Activated naive CD4-positive, alpha-beta T cell (primary cell): ENCODE data around the gene TSPAN2.

Experiments
- DNase-seq, 4 experiments: peaks; one replicate each; lab custom pipeline; 2025; lab: John Stamatoyannopoulos, UW

TSPAN2 gene

DNA sequence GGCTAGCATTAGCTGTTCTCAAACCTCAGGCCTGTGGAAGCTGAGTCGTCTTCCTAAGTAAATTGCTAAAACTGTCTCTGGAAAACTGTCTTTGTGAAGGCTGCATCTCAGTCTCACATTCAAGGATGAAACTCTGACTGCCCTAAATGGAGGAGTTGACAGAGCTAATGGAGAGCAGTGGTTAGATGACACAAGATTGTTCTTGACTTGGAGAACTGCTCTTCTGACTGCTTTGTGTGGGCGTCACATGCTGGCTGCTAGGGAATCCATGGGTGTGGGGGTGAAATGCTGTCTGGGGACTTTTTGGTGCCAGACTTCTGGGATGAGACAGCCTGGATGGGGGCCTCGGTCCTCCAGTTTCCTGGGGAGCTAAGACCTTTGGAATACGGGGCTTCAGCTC, 24.5 kb upstream of the TSPAN2 start:
- DNase-seq: no peak

DNA sequence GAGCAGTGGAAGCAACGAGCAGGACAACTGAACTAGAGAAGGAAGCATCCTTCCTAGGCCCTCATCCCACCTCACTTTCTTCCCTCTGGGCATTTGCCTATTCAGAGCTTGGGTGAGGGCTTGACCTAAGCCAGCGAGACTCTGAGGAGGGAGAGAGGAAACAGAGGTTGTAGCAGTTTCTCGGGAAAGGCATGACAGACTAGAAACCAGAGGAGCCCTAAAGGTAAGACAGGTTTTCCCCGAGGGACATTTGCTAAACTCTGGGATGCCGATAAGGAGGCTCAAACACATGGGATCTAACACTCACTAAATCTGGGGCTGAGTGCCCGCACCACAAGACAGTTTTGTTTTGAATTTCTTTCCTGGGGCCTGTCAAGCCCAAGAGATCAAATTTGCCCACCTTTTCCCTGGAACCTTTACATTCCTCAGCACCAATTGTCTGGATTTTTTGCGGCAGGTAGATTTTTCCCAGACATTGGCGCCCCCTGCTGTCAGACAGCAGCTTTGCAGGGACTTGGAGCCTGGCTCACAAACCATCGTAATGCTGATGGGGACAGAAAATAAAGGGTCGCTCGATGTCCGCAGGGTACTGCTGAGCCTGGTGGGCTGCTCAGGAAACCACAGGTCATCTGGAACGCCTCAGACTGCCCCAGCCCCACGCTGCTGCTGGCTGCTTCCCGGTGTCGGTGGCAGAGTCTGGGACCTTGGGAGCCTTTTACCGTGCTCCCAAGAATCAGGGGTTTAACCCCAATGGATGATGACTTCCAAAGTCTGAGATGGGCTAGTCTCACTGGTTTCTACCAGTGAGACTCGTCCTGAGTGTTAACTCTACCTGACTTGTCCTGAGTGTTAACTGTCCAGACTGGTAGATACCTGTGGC, 23.4 kb upstream of the TSPAN2 start:
- peak in 3 of 4 experiments; percentile 11 to 52 (median 46) for DNase-seq

DNA sequence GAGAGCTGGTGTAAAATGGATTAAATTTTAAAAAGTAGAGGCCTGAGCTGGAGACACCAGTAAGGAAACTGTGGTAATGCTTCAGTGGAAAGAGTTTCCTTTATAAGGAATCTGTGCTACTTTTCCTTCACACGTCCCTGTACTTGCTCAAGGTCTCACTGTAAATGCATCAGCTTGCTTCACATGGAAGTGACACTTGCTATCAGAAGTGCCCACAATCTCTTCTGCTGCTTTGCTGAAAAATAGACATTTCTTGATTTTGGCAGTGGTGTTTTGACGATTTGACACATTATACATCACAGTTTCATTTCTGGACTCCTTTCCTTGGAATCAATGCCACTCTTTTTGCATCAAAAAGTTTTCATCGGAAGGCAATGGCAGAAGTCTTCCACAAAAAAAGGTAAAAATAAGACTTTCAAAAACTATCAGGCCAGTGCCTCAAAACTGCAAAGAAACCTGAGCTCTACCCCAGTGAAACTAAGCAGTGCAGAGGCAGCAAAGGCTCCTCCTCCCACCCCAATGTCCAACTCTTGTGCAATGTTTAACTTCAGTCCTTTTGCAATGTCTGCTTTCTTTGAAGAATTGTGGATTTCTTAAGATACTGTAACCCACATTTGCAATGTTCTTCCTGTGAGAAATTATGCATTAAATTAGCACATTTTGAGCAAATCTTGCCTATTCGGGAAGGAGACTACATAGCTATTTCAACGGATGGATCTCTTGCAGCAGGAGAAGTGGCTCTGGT, 18.4 kb upstream of the TSPAN2 start:
- DNase-seq: no peak

GRCh38 chr1:115105831-115106230, 16.5 kb upstream of the TSPAN2 start:
- no peak for DNase-seq

- no peak for DNase-seq
These were observed 10.4 kb upstream of the TSPAN2 start for GRCh38 chr1:115099693-115100050.

- DNase-seq: peak in 2 of 4 experiments; percentile 53 to 56
These were observed 9.8 kb upstream of the TSPAN2 start for GRCh38 chr1:115098979-115099692.

GRCh38 chr1:115092175-115092574, 2.9 kb upstream of the TSPAN2 start:
- no peak for DNase-seq

DNA sequence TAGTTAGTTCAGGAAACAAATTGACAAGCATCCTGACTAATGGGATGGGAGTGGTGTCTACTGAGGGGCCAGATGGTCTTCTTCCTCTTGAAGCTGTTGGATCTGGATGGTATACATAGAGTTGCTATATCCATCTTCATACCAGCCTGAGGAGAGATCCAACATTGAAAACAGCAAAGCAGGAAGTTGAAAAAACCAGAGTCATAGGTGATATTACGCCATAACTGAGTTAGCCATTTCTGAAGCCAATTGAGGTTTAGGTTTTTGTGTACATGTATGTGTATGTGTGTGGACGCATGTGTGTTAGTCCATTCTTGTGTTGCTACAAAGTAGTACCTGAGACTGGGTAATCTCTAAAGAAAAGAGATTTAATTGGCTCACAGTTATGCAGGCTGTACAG, 2.3 kb upstream of the TSPAN2 start:
- no peak for DNase-seq

GRCh38 chr1:115090956-115091355, 1.7 kb upstream of the TSPAN2 start:
- no peak for DNase-seq

- no peak for DNase-seq
These were observed 1.2 kb upstream of the TSPAN2 start for GRCh38 chr1:115090540-115090939.

- DNase-seq: no peak
These were observed 835 bp upstream of the TSPAN2 start for GRCh38 chr1:115090186-115090490.

DNA sequence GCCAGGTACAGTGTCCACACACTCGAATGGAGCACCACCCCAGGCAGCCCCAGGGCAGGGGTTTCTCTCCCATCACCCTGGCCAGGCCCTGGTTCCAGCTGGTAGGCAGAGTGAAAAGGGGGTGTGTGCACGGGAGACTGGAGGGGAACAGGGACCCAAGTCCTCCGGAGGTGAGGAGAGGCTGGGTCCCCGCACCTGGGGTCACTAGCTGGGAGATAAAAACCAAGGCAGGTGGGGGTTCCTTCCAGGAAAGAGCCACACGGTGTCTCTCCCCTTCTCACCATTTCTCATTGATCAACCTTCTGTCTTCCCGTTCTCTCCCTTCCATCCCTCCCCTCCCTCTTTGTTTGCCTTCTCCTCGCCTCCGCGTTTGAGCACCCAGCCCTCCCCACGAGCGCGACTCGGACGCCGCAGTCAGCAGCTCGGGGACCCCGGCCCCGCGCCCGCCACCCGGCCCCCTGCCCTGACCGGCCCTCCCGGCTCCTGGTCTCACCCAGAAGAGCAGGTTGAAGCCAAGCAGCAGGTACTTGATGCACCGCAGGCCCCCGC, 358 bp downstream of the TSPAN2 start:
- DNase-seq: no peak

DNA sequence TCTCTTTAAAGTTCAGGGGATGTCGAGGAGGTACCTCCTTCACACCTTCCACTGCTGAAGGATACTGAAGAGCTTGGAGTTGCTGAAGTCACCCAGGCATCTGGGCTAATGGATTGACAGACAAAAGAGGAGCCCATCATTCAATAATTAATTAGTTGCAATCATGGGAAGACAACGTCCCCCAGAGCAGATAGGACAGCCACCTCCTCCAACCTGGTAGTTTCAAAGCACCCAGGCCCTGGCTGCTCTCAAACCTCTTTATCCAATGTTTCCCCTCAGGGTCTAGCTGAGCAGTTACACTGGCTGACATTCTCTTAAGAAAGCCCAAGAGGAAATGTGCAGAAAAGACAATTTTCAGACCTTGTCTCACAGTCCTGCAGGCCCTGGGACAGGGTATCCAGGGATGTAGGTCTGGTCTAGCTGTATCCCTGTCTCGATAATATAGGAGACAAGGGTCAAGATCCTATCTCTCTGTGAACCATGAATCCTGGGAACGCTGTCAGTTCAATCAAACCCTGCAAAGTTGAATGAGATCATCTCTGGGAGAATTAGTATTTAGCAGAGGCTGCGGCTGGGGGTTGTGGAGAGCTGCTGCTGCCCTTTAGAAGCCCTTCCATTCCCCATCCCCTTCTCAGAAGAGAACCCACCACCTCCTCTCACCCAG, 1.1 kb downstream of the TSPAN2 start:
- DNase-seq: no peak

DNA sequence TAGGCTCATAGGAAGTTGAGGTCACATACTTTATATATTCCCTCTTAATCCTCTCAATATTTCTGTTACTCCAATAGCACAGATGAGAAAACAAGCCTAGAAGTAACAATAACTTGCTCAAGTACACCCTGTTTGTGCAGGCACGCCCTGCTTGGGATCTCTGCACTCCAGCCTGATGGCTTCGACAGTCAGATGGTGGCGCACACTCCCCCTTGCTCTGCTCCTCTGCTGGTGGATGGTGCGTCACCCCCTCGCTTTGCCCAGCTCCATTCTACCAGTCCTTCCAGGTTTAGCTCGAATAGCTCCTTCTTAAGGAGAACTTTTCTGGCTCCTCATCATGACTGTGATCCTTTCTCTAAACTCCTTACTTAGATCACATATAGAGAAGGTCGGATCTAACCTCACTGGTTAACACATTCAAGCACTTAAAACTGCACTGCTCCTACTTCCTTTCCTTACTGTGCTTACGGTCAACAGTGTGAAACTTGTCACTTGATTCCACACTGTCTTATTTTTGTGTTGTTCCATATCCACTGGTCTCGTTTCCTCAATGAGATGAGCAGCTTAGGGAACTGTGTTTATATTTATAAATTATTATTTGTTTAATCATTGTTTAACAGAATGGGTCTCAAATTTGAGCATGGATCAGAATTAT, 3.0 kb downstream of the TSPAN2 start:
- DNase-seq: no peak

DNA sequence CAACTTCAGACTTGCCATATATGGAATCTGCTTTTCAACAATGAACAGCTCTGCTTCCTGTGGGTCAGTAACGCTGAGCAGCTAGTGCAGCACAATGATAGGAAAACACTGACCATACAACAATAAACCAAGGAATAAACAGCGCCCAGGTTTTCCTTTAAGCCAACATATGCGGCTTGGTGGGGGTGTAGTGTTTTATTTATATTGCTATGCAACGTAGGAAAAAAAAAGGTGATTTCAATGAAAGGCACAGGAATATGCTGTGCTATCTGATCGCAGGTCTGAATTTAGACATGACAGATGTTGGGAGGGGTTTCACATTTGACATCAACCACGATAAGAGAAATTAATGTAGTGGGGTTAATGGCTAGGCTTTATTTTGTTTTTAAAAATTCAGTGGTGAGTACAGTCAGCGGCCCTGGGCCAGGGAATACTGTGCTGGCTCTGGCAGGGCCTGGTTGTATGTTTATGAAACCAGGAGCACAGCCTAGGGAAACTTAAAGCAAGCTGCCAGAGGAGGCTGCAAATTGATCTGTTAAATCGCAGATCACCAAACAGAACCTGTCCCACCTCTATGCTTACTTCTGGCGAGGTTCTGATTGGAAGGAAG, 4.3 kb downstream of the TSPAN2 start:
- DNase-seq: no peak

DNA sequence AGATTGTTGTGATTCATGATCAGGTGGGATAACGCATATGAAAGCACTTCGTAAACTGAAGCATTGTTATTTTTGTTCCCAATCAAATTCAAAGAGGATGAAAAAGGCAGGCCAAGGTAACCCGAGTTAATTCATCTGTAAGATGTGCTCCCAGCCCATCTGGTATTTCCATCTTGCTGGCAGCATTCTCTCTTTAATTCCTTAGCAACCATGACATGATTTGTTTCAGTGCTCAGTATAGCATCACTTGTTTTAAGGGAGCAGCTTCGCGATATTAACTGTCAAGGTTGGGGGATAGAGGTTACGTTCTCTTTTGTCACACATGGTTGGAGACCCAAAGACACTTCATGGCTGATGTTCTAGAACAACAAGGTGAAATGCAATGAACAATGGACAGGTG, 6.4 kb downstream of the TSPAN2 start:
- no peak for DNase-seq

DNA sequence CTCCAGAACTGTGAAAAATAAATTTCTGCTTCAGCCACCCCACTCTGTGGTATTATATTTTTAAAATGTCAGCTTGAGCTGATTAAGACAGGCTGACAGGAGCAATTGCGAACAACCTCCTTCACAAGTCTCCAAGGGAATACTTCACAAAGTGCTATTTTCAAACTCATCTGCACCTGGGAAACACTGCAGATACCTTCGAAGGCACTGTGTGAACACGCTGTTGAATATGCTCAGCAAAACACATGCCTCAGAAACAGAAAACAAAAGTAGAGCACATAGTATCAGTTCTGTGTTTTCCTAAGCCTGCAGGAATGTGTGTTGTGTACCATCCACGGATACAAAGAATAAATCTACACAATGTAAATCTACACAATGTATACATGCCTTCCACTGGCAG, 10.6 kb downstream of the TSPAN2 start:
- DNase-seq: no peak

DNA sequence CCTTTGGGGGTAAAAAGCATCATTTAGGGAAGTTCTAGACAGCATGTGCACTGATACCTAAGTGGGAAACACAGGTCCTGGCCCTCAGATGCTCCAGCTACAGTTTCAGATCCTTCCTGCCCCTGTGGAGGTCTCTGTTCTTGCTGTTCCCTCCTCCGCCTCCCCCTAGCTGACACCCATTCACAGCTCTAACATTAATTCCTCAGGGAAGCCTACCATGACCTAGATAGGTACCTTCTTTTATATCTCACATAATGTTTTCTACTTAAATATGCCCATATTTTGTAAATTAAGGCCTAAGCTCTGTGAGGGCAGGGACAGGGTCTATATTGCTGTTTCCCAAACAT, 11.3 kb downstream of the TSPAN2 start:
- no peak for DNase-seq

- DNase-seq: no peak
These were observed 11.9 kb downstream of the TSPAN2 start for GRCh38 chr1:115077286-115077983.

- no peak for DNase-seq
These were observed 12.9 kb downstream of the TSPAN2 start for GRCh38 chr1:115076384-115076915.
